Astrocyte of the hippocampus (primary cell): ENCODE measurements around the gene SYNE3.
"Not testable (repeated sequence)": the region's sequence is repeated elsewhere in the genome, so short reads cannot be mapped to it uniquely, and the experiment has no call there.

Experiments used
- DNase-seq: peaks from one replicate; pipeline ENCODE4 v3.0.0; 2011; ENCODE audit warnings: low read depth, low spot score

The SYNE3 gene

GRCh38 chr14:95523815-95524448 lies 7.5 kb upstream of the SYNE3 start:
- no peak for DNase-seq

DNA sequence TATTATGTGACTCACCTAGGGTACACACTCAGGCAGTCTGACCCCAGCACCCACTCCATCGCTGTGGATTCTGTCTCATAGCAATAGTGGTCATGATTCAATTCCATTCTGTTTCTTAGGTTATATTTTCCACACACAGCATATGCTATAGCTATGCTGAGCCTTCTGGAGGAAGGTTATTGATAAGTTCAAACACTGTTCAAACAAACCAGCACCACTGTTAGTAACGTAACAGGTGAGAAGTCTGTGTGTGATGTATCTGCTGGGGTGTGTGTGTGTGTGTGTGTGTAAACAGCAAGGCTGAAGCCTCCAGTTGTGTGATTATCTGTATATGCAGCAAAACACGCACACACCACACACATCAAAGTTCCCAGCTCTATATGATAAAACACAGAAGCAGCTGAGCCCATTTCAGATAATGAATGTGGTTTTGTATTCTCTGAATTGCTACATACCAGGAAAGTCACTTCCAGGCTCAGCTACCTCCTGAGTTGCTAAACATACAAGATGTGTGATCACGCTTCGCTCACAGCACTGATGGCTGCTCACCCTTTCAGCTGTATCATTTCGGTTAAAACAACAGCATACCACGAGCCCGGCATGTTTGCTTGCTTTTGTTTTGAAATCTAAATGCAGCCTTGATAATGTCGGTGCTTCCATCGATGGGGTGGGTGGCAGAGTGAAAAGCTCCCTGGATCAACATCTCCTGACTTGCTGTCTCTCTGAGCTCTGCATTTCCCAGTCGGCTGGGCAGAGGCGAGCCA lies 6.8 kb upstream of the SYNE3 start:
- no peak for DNase-seq

DNA sequence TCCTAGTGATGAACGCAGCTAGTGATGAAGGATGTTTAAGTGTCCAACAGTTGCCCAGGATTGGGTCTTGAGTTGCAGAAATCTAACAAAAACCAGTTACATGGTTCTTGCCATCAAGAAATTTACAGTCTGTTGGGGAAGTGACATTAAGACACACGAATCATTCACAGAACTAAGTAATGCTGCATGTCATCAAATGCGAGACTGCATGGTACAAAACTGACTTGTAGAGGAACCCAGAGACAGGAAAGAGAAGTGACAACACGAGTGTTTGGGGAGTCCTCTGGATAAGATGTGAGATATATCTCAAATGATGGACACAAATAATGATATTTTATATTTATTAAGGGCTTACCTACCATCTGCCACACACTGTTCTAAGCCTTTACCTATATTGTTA lies 6.1 kb upstream of the SYNE3 start:
- no peak for DNase-seq

- no peak for DNase-seq
Observed at GRCh38 chr14:95522116-95522515, 5.7 kb upstream of the SYNE3 start.

DNA sequence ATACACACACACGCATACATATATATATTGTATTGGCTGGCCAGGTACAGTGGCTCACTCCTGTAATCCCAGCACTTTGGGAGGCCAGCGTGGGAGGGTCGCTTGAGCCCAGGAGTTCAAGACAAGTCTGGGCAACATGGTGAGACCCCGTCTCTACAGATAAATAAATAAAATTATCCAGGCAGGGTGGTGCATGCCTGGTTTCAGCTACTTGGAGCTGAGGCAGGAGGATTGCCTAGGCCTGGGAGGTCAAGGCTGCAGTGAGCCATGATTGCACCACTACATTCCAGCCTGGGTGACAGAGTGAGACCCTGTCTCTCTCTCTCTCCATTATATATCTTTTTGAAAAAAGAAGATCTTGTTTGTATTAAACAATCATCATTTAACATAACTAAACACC lies 4.6 kb upstream of the SYNE3 start:
- DNase-seq = no peak

GRCh38 chr14:95520346-95520745 lies 3.9 kb upstream of the SYNE3 start:
- no peak for DNase-seq

DNA sequence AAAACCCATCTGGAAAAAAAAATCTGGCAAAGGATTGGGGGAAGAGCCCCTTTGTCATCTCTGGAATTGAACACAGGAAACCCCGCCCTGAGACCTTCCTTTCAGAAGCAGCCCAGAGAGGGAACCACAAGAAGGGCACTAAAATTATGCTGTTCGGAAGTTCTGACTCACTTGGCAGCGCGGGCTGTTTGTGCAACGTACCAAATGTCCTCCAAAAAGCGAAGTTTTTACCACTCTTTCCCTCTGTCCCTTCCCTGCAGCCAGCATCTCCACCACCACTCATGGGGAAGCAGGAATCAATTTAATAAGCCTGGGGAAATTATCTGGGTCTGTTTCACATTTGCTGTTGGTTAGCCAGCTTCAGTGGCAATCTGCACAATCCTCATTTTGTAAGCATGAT lies 3.2 kb upstream of the SYNE3 start:
- peak; percentile 80 for DNase-seq

DNA sequence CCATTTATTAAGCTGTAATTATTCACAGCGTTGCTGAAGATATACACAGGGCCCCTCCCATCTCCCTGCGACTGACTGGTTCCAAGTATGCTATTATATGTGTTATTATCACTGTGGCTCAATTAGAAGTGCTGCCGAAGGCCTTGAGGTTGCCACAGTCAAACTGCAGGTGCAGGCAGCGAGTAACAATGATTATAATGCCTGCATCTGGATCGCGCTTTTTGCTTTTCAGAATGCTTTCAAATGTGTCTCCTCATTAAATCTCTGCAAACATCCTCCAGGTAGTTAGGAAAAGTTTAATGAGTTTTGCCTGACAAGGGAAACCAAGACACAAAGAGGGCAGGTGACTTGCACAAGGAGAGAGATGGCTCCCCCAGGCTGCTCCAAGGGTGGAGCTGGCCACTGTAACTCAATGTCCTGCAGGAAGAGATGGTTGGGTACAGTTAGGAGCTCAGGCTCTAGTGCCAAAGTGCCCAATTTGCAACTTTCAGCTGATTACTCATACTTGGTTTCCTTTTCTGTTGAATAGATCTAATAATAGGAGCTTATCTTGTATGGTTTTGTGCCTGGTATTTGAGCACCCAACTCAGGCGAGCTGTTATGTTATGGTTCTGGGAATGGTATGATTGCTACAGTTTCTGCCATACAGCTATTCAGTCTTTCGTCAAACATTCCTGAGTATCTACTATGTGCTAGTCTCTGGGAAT lies 1.7 kb upstream of the SYNE3 start:
- peak; percentile 47 for DNase-seq

DNA sequence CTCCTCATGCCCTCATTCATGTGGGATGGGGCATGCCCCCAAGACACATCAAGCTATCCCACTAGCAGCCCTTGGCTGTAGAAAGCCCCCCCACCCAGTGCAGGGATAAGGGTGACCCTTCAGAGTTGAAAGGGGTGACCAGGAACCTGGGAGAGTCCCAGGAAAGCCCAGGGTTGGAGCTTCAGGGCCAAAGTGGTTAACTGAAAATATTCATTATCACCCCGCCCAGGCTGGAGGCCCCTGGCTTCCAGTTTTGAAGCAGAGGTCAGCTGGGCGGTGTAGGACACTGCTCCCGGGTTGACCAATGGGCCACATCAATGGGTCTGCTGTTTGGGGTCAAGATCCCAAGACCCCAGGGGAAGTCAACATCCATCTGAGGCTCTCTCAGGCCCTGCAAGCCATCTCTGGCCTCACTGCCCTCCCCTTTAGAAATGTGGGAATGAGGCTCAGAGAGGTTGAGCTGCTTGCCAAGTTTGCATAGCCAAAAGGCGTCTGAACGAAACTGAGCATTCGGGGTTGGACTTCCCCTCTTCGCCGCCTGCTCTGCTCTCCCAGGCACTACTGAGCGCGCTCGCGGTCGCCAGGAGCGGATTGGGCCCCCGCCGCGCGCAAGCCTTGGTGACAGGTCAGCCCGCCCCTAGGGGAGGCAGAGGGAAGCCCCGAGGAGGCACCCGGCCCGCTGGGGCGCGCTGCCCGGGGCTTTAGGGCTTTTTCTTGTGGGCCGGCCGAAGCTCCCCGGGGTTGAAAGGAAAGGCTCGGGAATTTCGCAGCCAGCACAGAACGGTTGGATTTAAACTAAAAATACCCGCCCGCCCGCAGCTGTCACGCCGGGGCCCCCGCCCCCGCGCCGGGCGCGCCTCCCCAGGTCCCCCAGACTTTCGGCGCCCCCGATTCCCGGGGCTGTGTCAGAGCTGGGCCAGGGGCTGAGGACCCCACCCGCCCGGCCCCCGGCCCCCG lies 576 bp downstream of the SYNE3 start:
- DNase-seq = peak; percentile 77

- DNase-seq = peak; percentile 47
Observed at GRCh38 chr14:95515080-95515489, 1.4 kb downstream of the SYNE3 start.

DNA sequence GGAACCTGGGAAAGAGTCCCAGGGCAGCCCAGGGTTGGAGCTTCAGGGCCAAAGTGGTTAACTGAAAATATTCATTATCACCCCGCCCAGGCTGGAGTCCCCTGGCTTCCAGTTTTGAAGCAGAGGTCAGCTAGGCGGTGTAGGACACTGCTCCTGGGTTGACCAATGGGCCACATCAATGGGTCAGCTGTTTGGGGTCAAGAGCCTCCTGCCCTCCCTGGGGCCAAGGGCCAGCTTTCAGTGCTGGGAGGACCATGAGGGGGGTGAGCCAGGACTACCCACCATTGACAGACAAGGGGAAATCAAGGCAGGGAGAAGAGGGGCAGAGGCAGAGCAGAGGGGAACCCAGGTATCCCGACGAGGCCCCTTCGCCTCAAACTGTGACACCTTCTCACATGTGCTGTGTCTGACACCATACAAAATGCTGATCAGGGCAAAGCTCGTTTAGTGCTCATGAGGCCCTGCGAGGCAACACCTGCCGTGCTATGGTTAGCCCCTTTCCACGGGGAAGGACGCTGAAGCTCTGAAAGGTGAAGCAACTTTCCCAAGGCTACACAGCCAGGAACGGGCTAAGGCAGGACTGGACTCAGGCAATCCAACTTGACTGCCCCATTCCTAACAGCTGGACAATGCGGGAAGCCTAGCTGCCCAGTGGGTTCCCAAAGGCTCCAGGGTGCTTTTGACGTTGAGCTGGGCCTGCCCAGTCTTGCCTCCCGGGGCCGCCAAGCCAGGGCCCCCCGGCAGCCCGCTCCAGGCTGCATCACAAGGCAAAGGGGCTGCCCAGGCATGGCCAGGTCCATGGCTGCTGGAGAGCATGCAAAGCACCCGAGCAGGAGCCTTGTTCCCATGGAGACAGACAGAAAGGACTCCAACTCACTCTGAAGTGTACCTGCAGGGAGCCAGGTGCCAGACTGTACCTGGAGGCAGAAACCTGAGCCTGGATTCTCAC lies 2.0 kb downstream of the SYNE3 start:
- DNase-seq = no peak

- no peak for DNase-seq
Observed at GRCh38 chr14:95513291-95513690, 3.2 kb downstream of the SYNE3 start.

DNA sequence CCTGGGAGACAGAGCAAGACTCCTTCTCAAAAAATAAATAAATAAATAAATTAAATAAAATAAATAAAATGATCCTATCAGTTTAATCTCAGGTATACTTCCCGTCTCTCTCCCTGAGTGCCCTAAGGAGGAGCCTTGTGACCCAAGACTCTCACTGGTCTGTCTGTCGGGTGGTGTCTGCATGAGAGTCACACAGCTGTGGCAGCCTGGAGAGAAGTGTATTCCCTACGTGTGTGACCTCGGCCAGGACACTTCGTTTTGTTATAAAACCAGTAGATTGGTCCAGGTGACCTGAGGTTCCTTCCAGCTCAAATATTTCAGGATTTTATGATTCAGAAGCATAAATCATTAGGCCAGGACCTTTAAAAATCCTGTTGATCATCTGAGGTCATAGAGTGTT lies 4.8 kb downstream of the SYNE3 start:
- no peak for DNase-seq

DNA sequence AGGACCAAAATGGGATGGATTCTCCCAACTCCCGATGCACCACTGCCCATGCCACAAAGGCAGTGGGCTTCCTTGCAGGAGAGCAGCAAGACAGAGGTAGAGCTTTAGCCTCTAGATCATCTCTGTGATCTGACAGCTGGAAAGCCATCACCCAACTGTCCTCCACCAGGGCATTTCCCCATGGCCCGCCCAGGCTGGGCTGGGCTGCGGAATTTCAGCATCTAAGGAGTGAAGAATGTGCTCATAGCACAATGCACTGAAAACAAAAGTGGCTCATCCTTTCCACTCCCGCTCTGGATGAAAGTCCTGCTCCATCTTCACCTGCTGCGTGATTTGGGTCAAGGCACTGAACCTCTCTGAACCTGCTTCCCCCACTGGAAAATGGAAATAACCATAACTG lies 5.6 kb downstream of the SYNE3 start:
- DNase-seq = no peak

DNA sequence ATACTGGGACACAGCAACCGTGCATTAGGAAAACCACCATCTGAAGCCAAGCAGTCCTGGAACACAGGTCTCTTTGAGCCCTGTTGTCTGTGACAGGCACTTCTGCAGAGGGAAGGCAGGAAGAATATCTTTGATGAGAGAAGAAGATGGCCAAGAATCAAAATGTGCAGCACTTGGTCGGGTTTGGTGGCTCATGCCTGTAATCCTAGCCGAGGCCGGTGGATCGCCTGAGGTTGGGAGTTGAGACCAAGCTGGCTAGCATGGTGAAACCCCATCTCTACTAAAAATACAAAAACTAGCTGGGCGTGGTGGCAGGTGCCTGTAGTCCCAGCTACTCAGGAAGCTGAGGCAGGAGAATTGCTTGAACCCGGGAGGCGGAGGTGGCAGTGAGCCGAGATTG lies 6.1 kb downstream of the SYNE3 start:
- not testable (repeated sequence) for DNase-seq

- no peak for DNase-seq
Observed at GRCh38 chr14:95509495-95509894, 7.0 kb downstream of the SYNE3 start.

GRCh38 chr14:95508377-95508776 lies 8.1 kb downstream of the SYNE3 start:
- no peak for DNase-seq

GRCh38 chr14:95507701-95508103 lies 8.7 kb downstream of the SYNE3 start:
- DNase-seq = peak; percentile 93

- DNase-seq = peak; percentile 92
Observed at GRCh38 chr14:95507174-95507573, 9.3 kb downstream of the SYNE3 start.

- no peak for DNase-seq
Observed at GRCh38 chr14:95505030-95505589, 11.3 kb downstream of the SYNE3 start.
